ENCODE measurements around the gene ZCCHC7. TPM values are rescaled to one million over a fixed set of nuclear protein-coding genes. Genes with fewer than 3 reads are reported as not detected.
"Not testable (repeated sequence)": the region's sequence is repeated elsewhere in the genome, so short reads cannot be mapped to it uniquely, and the experiment has no call there.

The ZCCHC7 gene
- total RNA-seq, 1 experiment from 2014 or later, result 10.2 TPM

DNA sequence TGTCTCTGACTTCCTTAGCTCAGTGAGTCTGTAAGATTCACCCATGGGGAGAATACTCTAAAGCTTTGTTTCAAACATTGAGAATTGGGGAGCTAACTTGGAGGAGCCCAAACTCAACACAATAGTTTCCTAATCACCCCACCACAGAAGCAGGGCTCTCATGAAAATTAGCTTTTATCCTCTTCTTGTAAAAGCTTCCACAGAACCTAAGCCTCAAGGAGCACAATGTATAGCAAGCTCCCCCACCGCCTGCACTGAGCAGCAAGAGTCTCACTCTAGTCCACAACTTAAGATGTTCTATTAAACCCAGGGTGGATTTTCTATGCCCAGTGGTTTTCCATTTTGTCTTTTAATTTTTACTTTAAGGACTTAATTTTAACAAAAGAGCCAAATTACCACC lies 253.2 kb downstream of the ZCCHC7 start:
- no peak for DNase-seq (ENCODE audit: low read depth)

DNA sequence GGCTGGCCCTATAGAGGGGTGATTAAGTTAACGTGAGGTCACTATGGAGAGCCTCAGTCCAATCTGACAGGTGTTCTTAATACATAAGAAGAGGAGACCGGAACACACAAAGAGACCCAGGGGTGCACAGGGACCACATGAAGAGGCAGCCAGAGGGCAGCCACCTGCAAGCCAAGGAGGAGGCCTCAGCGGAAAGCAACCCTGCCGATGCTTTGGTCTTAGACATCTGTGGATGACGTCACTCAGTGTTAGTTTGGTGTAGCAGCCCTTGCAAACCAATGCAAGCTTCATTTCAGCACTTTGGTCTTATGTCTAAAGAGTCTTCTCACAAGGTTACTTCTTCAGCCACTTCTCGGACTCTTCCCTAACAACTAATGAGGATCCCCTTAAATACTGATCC lies 254.5 kb downstream of the ZCCHC7 start:
- DNase-seq (ENCODE audit: low read depth), result no peak

DNA sequence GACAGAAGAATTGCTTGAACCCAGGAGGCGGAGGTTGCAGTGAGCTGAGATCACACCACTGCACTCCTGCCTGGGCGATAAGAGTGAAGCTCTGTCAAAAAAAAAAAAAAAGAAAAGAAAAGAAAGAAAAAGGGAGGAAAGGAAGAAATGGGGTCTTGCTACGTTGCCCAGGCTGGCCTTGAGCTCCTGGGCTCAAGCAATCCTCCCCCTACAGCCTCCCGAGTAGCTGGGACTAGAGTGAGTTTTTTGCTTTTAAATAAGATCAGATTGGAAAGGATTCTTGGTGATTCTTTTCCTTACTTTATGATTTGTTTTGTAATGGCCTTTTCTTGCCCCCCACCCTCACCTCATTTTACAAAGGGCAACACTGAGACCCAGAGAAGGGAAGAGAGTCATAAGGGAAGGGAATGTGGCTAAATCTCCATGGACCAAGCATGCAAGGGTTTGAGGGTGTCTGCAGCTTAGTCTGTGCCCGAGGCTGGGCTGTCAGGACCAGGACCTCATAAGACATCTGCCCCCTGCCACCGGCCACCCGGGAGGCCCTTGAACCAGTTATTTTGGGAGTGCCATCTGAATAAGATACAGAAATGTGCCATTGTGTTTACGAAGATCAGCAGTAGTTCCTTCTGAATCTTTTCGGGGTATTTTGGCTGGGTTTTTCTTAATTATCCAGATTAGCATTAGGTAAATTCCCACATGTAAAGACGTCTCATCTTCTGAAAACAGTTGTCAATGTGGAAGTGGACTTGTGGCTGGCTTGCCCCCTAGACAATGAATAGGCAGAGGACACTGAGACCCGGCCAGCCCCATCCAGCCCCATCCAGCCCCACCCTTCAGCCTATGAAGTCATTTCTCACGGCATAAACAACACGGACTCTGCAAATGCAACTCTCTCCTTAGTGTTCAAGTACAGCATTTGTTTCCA lies 257.6 kb downstream of the ZCCHC7 start:
- DNase-seq (ENCODE audit: low read depth), result no peak

DNA sequence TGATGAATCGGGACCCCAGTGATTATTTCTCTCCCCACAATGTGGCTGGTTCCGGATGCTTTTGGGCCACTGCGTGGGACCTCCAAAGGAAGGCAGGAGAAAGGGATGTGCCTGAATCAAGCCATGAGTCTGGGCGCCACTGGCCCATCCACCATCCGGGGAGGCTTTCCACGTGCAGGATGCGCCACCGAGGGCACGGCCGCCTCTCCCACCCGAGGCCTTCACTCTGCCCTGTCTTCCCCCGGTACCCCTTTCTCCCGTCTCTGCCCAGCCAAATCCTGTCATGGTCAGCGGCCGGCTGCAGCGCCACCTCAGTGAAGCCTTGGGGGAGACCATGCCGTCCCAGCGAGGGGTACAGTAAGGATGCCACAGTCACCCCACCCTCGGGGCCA lies 258.2 kb downstream of the ZCCHC7 start:
- no peak for DNase-seq (ENCODE audit: low read depth)

DNA sequence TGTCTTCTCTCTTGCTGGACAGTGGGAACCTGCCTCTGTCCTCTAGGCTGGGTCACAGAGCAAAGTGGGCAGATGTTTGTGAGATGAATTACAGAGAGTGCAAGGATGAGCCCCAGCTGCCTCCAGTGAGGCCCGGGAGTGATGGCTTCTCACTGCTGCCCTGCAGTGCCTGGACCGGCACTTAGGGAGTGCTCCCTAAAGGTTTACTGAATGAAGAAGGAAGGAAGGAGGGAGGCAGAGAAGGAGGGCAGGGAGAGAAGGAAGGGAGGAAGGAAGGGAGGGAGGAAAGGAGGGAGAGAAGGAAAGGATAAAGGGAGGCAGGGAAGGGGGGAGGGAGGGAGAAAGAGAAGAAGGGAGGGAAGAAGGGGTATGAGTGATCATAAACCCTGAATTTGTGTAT lies 259.5 kb downstream of the ZCCHC7 start:
- DNase-seq (ENCODE audit: low read depth), result no peak

DNA sequence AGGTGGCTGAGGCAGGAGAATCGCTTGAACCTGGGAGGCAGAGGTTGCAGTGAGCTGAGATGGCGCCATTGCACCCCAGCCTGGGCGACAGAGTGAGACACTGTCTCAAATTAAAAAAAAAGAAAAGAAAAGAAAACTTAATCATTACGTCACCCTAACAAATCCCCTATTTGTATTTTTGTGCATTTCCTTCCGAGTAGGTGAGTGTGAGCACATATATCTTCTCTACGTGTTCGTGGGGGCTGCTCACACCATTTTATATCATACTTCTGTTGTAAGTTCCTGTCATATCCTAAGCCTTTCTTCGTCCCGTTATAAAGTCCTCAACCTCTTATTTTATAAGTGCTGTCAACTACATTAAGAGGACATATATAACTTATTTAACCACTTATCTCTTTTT lies 260.2 kb downstream of the ZCCHC7 start:
- DNase-seq (ENCODE audit: low read depth), result no peak

DNA sequence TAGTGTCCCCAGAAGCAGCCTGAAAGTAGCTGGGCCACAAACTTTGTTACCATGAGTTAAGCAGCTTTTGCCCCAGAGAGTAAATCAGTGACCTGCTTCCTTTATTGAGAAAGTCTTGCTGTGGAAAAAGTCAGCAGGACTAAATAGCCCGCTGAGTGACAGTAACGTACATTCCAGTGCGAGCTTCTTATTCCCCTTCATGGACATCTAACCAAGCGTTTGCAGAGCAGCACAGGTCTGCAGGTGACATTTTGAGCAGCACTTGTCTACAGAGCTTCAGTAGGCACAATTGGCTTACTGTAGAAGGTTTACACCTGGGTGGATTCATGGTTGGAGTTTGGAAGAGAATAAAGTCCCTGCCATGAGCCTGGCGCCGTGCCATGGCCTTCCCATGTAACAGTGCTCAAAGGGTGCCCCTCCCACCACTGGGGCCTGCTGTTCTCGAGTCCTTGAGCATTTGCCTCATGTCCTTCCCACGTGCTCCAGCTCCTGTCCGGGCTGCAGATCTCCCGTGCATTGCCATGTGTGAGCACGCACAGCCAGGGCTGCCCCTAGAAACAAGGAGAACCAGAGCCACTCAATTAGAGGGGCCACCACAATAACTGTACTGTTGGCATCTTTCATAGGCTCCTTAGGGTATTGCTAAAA lies 260.8 kb downstream of the ZCCHC7 start:
- DNase-seq (ENCODE audit: low read depth), result no peak

DNA sequence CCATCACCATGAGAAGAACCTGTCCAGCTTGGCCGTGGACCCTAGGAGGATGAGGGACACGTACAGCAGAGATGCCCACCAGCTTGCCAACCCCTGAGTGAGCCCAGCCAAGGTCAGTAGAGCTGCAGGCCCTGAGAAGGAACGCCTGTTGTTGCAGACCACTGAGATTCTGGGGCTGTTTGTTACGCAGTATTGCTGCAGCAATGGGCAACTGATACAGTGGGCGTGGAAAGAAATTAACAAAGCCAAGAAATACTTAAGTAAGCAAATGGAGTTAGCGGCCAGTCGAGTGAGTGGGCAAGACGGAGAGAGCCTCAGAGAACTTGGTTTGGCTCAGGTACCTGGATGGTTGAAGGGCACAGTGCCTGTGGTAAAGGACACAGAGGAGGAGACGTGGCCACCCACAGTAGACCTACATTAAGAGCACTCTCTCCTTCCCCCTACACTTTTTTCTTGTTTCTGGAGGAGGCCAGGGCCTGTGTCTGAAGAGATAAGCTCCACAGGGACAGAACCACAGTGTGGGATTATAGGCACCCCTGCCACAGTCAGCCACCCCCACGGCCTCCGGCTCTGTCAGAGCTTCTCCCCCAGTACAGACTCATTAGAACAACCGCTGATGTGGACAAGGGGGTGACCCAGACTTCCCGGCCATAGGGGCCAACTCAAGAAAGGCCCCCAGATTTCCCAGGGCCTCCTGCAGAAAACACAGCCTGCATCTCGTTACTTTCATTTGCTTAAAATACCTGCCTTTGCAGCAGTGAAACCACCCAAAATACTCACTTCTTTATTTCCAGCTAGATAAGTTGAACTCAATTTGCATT lies 262.0 kb downstream of the ZCCHC7 start:
- DNase-seq (ENCODE audit: low read depth), result no peak

DNA sequence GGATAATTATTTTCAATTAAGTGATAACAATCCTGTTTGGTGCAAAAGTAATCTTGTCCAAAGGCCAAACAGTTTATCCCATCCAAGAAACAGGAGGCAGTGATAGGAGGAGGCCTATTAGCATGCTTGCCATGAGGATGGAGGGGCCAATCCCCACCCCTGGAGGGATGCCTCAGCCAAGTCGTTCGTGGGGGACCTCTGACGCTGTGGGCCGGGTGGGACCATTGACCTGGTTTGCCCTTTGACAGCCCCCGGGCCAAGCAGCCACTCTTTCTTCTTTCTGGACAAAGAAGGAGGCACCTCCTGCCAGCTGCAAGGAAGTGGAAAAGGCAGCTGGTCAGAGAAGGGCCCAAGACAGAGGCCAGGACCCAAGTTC lies 262.6 kb downstream of the ZCCHC7 start:
- DNase-seq (ENCODE audit: low read depth), result no peak

DNA sequence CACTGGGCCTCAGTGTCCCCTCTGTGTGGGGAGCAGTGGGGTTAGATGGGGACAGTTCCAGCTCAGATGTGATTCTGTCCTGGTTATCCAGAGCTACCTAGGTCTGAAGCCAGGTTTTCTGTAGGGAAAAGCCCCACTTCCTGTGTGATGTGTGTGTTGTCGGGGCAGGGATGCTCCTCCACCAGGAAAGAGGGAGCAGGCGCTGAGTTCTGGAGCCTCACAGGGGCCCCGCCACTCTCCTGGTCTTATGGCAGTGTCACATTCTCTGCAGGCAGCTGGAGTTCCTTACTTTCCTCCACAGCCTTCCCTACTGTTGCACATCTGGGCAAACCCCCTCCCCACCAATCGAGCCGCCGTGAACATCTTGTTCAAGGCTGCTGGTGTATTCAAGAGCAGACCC lies 263.0 kb downstream of the ZCCHC7 start:
- DNase-seq (ENCODE audit: low read depth), result no peak

DNA sequence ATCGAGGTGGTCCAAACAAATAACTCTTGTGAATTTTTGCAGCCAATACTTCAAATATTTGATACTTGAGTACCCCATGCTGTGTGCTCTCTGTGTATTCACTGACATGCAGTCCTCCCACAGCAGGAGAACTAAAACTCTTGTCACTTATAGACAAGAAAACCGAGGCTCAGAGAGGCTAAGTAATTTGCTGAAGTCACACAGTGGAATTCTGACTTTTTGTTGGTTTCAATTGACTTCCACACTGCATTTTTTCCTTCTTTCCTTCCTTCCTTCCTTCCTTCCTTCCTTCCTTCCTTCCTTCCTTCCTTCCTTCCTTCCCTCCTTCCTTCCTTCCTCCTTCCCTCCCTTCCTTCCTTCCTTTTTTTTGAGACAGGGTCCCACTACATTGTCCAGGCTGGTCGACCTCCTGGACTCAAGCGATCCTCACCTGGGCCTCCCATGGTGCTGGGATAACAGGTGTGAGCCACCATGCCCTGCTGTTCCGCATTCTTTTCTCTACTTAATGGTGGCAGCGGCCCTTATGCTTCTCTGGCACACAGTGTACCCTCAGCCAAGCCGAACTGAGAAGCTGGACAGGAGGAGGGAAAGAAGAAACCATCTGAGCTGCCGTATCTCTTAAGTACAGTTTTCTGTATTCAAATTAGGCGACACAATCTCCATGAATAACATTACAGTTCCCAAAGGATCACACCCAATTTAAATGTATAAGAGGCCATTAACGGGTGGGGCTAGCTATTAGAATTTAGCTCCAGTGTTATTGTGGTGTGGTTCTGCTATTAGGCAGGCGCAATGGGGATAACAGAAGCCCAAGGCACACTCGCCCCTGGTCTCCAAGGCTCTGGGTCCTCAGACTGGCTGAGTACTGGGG lies 263.7 kb downstream of the ZCCHC7 start:
- DNase-seq (ENCODE audit: low read depth), result no peak

DNA sequence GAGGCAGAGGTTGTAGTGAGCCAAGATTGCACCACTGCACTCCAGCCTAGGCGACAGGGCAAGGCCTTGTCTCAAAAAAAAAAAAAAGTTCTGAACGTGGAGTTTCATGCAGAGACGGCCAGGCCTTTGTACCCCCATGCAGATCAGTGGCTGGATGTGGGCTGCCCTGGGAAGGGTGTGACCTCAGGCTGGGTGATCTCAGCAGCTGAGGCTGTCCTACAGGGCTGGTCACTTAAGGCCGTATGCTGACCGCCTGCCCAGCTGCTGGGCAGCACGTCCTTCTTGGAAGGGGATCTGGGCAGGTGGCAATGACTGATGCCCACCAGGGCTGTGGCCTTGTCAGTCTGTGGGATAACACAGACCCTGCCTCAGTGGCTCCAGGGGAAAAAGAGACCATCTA lies 264.9 kb downstream of the ZCCHC7 start:
- no peak for DNase-seq (ENCODE audit: low read depth)

DNA sequence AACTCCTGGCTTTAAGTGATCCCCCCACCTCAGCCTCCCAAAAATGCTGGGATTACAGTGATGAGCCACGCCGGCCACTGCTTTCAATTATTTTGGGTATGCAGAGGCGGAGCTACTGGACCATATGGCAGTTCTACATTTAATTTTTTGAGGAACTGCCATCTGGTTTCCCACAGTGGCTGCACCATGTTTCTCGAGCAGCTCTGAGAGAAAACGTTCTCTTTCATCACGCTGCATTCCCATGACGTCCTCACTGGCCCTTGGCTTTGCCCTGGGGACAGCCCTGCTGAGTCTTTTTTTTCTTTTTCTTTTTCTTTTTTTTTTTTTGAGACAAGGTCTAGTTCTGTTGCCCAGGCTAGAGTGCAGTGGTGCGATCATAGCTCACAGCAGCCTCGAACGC lies 266.6 kb downstream of the ZCCHC7 start:
- no peak for DNase-seq (ENCODE audit: low read depth)

DNA sequence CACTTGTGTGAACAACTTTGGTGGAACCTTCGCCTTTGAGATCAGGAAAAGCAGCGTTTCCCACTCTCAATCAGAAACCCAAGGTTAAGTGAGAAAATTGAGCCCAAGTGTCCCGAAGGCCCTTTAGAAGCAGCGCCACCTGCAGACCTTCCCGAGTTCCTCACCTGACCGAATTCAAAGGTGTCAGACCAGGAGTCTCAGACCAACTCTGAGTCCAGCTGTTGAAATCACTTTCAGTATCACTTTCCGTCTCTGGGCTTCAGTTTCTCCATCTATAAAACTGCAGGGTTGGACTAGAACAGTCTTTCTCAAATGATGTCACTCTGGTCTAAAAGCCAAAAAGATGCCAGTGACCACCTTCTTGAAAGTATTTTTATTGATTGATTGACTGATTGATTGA lies 270.4 kb downstream of the ZCCHC7 start:
- peak; percentile 10 for DNase-seq (ENCODE audit: low read depth)

DNA sequence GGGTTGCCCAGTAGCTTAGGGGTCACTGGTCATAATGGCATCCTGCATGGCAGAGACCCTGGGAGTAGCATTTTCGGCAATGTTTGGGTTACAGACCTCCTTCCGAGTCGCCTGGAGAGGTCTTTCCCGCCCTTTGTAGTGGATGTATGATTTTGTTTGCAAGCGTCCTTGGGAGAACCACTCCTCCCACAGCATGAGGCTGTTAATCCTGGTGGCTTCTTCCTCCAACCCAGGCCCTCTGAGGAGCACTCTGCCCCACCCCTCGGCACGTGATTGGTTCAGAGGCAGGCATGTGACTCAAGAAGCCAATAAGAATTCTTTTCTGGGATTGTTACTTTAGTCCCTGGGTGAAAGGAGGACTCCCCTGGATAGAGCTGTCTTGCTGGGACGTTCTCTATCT lies 271.9 kb downstream of the ZCCHC7 start:
- no peak for DNase-seq (ENCODE audit: low read depth)

DNA sequence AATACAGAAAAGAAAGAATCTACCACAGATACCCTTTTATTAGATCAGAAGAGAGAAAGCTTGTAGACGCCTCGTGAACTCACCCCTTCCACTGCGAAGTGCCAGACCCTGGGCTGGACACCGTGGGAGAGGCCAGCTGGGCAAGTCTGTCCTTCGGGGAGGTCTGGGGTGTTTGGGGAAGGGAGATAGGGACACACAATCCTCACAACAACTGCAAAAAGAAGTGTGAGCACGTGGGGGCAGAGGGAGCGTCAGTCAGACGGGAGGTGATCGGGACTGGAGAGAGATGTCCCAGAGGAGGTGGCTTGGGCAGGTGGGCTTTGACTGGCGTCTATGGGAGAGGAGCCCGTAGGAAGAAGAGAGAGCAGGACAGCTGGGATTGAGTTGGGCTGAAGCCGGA lies 274.9 kb downstream of the ZCCHC7 start:
- DNase-seq (ENCODE audit: low read depth), result no peak

DNA sequence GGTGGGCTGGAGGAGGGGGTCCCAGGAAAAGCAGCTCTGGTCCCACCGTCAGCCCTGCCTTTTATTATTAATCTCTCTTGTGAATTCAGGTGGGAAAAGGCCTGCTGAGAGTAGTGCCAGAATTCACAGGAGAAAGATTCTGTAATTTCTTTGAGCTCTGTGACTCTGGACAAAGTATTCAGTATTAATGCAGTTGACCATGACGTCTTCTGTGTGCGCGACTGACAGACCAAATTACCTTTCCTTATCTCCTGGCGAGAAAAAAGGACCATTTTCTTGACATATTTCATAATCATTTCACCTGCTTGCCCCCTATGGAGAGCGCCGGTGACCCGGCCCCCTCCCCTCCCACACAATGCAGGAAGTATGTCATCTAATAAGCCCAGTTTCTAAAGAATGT lies 275.3 kb downstream of the ZCCHC7 start:
- no peak for DNase-seq (ENCODE audit: low read depth)

DNA sequence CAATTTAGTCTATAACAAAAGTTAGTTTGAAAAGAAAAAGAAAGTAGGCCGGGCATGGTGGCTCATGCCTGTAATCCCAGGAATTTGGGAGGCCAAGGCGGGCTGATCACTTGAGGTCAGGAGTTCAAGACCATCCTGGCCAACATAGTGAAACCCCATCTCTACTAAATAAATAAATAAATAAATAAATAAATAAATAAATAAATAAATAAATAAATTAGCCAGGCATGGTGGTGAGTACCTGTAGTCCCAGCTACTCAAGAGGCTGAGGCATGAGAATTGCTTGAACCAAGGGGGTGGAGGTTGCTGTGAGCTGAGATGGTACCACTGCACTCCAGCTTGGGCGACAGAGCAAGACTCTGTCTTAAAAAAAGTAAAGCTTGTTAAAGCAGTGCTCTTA lies 277.6 kb downstream of the ZCCHC7 start:
- not testable (repeated sequence) for DNase-seq (ENCODE audit: low read depth)

DNA sequence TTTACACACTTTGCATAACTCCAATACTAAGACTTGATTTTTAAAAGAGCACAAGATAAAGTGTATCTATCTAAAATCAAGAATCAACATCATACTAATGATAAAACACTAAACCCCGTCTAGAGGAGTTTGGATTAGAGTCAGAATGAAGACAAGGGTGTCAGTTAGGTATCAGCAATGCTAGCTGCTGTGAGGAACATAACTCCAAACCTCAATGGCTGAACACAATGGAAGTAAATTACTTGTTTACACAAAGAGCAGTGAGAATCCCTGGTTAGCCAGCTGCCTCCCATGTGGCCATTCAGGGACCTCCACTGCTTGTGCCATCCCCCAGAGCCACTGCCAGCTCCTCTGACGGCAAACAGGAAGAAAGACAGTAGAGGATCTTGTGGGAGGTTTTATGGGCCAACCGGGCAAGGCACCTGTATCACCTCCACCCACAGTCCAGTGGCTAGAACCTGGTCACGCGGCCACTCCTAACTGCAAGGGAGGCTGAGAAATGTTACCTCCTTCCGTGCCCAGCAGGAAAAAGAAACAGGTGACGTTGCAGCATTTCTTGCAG lies 278.2 kb downstream of the ZCCHC7 start:
- no peak for DNase-seq (ENCODE audit: low read depth)

DNA sequence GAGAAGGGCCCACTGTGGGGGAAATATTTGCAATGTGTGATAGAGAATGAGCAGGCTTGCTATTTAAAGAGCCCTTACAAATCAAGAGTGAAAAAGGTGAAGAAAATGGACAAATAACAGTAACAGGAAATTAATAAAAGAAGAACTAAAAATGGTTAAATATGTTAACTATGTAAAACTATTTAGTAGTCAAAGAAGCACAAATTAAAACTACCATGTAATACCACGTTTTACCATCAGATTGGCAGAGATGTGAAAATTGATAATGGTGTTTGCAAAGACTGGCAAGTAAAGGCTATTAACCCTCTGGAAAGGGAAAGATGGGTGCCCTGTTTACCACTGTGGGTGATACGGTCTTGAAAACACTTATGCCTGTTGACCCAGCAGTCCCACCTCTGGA lies 279.0 kb downstream of the ZCCHC7 start:
- DNase-seq (ENCODE audit: low read depth), result no peak

DNA sequence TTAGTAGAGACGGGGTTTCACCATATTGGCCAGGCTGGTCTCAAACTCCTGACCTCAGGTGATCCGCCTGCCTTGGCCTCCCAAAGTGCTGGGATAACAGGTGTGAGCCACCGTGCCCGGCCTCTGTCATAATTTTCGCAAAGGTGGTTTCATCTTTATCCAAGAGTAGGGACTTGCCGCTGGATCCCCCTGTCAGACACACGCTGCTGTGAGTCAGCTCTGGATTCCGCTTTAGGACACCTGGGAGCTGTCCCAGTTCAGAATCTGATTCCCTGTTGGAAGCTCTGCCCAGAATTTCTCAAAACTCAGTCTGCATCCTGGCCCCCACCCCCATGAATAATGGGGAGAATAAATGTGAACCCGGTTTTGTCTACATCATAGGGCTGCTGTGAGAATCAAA lies 284.2 kb downstream of the ZCCHC7 start:
- no peak for DNase-seq (ENCODE audit: low read depth)
